OCI-LY7 (cell line): Measurements from ENCODE around the gene PTPRE. TPM values are rescaled to one million over a fixed set of nuclear protein-coding genes. Genes with fewer than 3 reads are reported as not detected.

Experiments
- BruUV-seq: library from RNA; stranded (reverse); fragments of 400-500 nt; replicated peaks from 2 replicates; lab custom pipeline; 2021; lab: Mats Ljungman, UMichigan
- CTCF ChIA-PET: fragments of 300-600 bp; sonication (Branson Sonifier 250); formaldehyde crosslinking; loops from one replicate; lab custom pipeline; 2022; ENCODE audit warnings: antibody characterized with exemption; ENCODE audit not compliant: unreplicated experiment; lab: Charles Lee
- POLR2A ChIA-PET: fragments of 300-600 bp; sonication (Branson Sonifier 250); formaldehyde crosslinking; loops from one replicate; lab custom pipeline; 2022; ENCODE audit warnings: antibody characterized with exemption; lab: Charles Lee
- DNase-seq: peaks from one replicate; pipeline ENCODE4 v3.0.0-alpha.2; 2015; ENCODE audit warnings: low spot score
- H2AFZ ChIP-seq: fragments of 200-600 bp; sonication (generic), shearing (Covaris generic); 2 replicates; pipeline ENCODE4 v1.6.1; 2014; ENCODE audit warnings: mild to moderate bottlenecking, antibody characterized with exemption, low read length, moderate library complexity
- H3K27ac ChIP-seq: fragments of 200-600 bp; sonication (generic); 2 replicates; pipeline ENCODE4 v1.5.1; 2014; ENCODE audit warnings: mixed run types, low read depth, mild to moderate bottlenecking, moderate library complexity, low read length, inconsistent platforms; ENCODE audit not compliant: poor library complexity, severe bottlenecking
- H3K36me3 ChIP-seq: fragments of 200-600 bp; sonication (generic); 2 replicates; pipeline ENCODE4 v1.6.1; 2014; ENCODE audit warnings: mild to moderate bottlenecking, antibody characterized with exemption, low read length, moderate library complexity, mixed read lengths; ENCODE audit not compliant: insufficient read depth
- H3K4me1 ChIP-seq: fragments of 200-600 bp; sonication (generic); 2 replicates; pipeline ENCODE4 v1.5.1; 2014; ENCODE audit warnings: mild to moderate bottlenecking, low read length; ENCODE audit not compliant: insufficient read depth, poor library complexity, severe bottlenecking
- H3K4me2 ChIP-seq: fragments of 200-600 bp; sonication (generic); 2 replicates; pipeline ENCODE4 v1.6.1; 2014; ENCODE audit warnings: mild to moderate bottlenecking, low read length
- H3K4me3 ChIP-seq: fragments of 200-600 bp; sonication (generic); 2 replicates; pipeline ENCODE4 v1.5.1; 2014; ENCODE audit warnings: mild to moderate bottlenecking, low read depth, low read length; ENCODE audit not compliant: poor library complexity, severe bottlenecking
- H3K79me2 ChIP-seq: fragments of 200-600 bp; sonication (generic); 2 replicates; pipeline ENCODE4 v1.6.1; 2016; ENCODE audit warnings: low read depth, mild to moderate bottlenecking, low read length, moderate library complexity, mixed read lengths; ENCODE audit not compliant: insufficient read depth
- H3K9me2 ChIP-seq: fragments of 200-600 bp; sonication (generic); 2 replicates; pipeline ENCODE4 v1.6.1; 2016; ENCODE audit warnings: mild to moderate bottlenecking, low read length, mixed read lengths; ENCODE audit not compliant: insufficient read depth
- H3K9me3 ChIP-seq: fragments of 200-600 bp; sonication (generic); 2 replicates; pipeline ENCODE4 v1.6.1; 2014; ENCODE audit warnings: mild to moderate bottlenecking, mixed run types, low read length, mixed read lengths
- H4K20me1 ChIP-seq: fragments of 200-600 bp; sonication (generic); 2 replicates; pipeline ENCODE4 v1.6.1; 2014; ENCODE audit warnings: mild to moderate bottlenecking, antibody characterized with exemption, low read length, moderate library complexity, mixed read lengths; ENCODE audit not compliant: insufficient read depth
- CTCF ChIP-seq: fragments of 200-600 bp; sonication (generic); conservative IDR thresholded peaks from 2 replicates; pipeline ENCODE4 v1.5.1; 2014; ENCODE audit warnings: mild to moderate bottlenecking, antibody characterized with exemption, low read length, moderate library complexity, mixed read lengths
- EZH2phosphoT487 ChIP-seq: fragments of 200-600 bp; sonication (generic); IDR thresholded peaks from 2 replicates; pipeline ENCODE4 v1.6.1; 2018; ENCODE audit warnings: low read depth, borderline replicate concordance, mild to moderate bottlenecking, mixed run types, antibody characterized with exemption, low read length, moderate library complexity, mixed read lengths
- intact Hi-C: fragments of 100-400 bp; cut with micrococcal nuclease; formaldehyde crosslinking; loops from one replicate; pipeline ENCODE4 v1.10.0; 2022; ENCODE audit not compliant: unreplicated experiment
- total RNA-seq, 2 experiments: library from RNA; depleted of rRNA in 1 of 2; stranded (reverse); fragments of >200 nt in 1 of 2; shearing (Covaris generic) in 1 of 2; gene quantifications; 2 replicates each; pipeline ENCODE4 v1.2.3, GENCODE V29; 2014 to 2022

PTPRE gene
- total RNA-seq, 2 experiments from 2014 or later = 6.8 to 8.3 TPM

GRCh38 chr10:127973791-127974311 lies 66.9 kb downstream of the PTPRE start:
- no peaks in the 10 kb centered on the region for H3K36me3 ChIP-seq
- DNase-seq = no peak
- no peak overlapping the region for H3K4me2 ChIP-seq
- H3K79me2 ChIP-seq = no peaks in the 10 kb centered on the region
- no peaks in the 10 kb centered on the region for H3K4me1 ChIP-seq
- H2AFZ ChIP-seq = no peak overlapping the region
- intact Hi-C loops = no loop called here
- no peak overlapping the region for H3K27ac ChIP-seq
- no peaks in the 10 kb centered on the region for H3K9me2 ChIP-seq
- BruUV-seq = no TSS peak
- H4K20me1 ChIP-seq = no peaks in the 10 kb centered on the region
- no peak overlapping the region for H3K4me3 ChIP-seq
- POLR2A ChIA-PET = interaction anchor here (1.3 kb wide), 1 partner anchor 10 kb away, joined by 3 read pairs; no protein-coding TSS in a partner anchor
- H3K9me3 ChIP-seq = no peaks in the 10 kb centered on the region
- TF ChIP-seq CTCF (0 out of 2 replicates have a peak, but pooled peaks have one; percentile 16), EZH2phosphoT487 (no peak)
- CTCF ChIA-PET = no interaction called here

- ChIA-PET CTCF (no interaction called here), POLR2A (interaction anchor here (0.6 kb wide), 1 partner anchor 162 kb away, joined by 3 read pairs; no protein-coding TSS in a partner anchor)
- no peaks in the 10 kb centered on the region for H3K4me1 ChIP-seq
- no peaks in the 10 kb centered on the region for H3K36me3 ChIP-seq
- no peaks in the 10 kb centered on the region for H4K20me1 ChIP-seq
- no TSS peak for BruUV-seq
- intact Hi-C loops = no loop called here
- H3K4me3 ChIP-seq = no peak overlapping the region
- H3K9me2 ChIP-seq = no peaks in the 10 kb centered on the region
- no peak overlapping the region for H3K4me2 ChIP-seq
- no peak for DNase-seq
- H3K79me2 ChIP-seq = no peaks in the 10 kb centered on the region
- no peak overlapping the region for H2AFZ ChIP-seq
- TF ChIP-seq CTCF (no peak), EZH2phosphoT487 (no peak)
- H3K27ac ChIP-seq = no peak overlapping the region
- no peaks in the 10 kb centered on the region for H3K9me3 ChIP-seq
Observed at GRCh38 chr10:127974911-127975310, 68.0 kb downstream of the PTPRE start.

GRCh38 chr10:127976286-127976685 lies 69.4 kb downstream of the PTPRE start:
- CTCF ChIA-PET = no interaction called here

More at GRCh38 chr10:127976286-127976685, 69.4 kb downstream of the PTPRE start:
- H3K4me3 ChIP-seq = no peak overlapping the region
- no peaks in the 10 kb centered on the region for H3K36me3 ChIP-seq
- POLR2A ChIA-PET = interaction anchor here (1.1 kb wide), 1 partner anchor 9 kb away, joined by 3 read pairs; no protein-coding TSS in a partner anchor
- H4K20me1 ChIP-seq = no peaks in the 10 kb centered on the region
- no peak for DNase-seq
- no peaks in the 10 kb centered on the region for H3K9me3 ChIP-seq
- H3K4me2 ChIP-seq = no peak overlapping the region
- no peaks in the 10 kb centered on the region for H3K79me2 ChIP-seq
- H3K27ac ChIP-seq = no peak overlapping the region
- H3K4me1 ChIP-seq = no peaks in the 10 kb centered on the region
- no peak for TF ChIP-seq EZH2phosphoT487
- no peak for TF ChIP-seq CTCF
- no peaks in the 10 kb centered on the region for H3K9me2 ChIP-seq
- no TSS peak for BruUV-seq
- intact Hi-C loops = no loop called here
- no peak overlapping the region for H2AFZ ChIP-seq
